HS-27A (cell line): ENCODE measurements around the gene TARM1.

Experiments
- DNase-seq: peaks from one replicate; pipeline ENCODE4 v3.0.0-alpha.2; 2012; ENCODE audit warnings: low read depth, missing footprints

The TARM1 gene

GRCh38 chr19:54030895-54031586 lies 50.1 kb downstream of the TARM1 start:
- DNase-seq: no peak

GRCh38 chr19:54029930-54030490 lies 51.2 kb downstream of the TARM1 start:
- DNase-seq: no peak

- no peak for DNase-seq
These were observed 51.9 kb downstream of the TARM1 start for GRCh38 chr19:54029301-54029700.

GRCh38 chr19:54026656-54027055 lies 54.5 kb downstream of the TARM1 start:
- DNase-seq: no peak

- no peak for DNase-seq
These were observed 56.5 kb downstream of the TARM1 start for GRCh38 chr19:54024660-54025059.

GRCh38 chr19:54023191-54023590 lies 58.0 kb downstream of the TARM1 start:
- no peak for DNase-seq

GRCh38 chr19:54021932-54022331 lies 59.2 kb downstream of the TARM1 start:
- DNase-seq: no peak

GRCh38 chr19:54021363-54021762 lies 59.8 kb downstream of the TARM1 start:
- DNase-seq: no peak
